ENCODE results near the gene SPAG5. TPM values are rescaled to one million over a fixed set of nuclear protein-coding genes. Genes with fewer than 3 reads are reported as not detected.

The SPAG5 gene
- total and polyA plus RNA-seq, 2 experiments from 2014 or later: 99.6 to 104 TPM

- H3K4me1 ChIP-seq (ENCODE audit: insufficient read depth): no peaks in the 10 kb centered on the region
- Mint-ChIP-seq H3K4me1 (no peaks in the 10 kb centered on the region), H3K27ac (no peak overlapping the region), H3K9me3 (no peaks in the 10 kb centered on the region), H3K27me3 (ENCODE audit: insufficient read depth, low read depth, poor library complexity) (peaks cover 2% of the 10 kb centered on the region), H3K4me3 (no peak overlapping the region), H3K36me3 (ENCODE audit: low read depth) (peaks cover 96% of the 10 kb centered on the region)
- no peak overlapping the region for H3K4me3 ChIP-seq
- no peak overlapping the region for H3K27ac ChIP-seq (ENCODE audit: low read depth)
- no peaks in the 10 kb centered on the region for H3K27me3 ChIP-seq (ENCODE audit: insufficient read depth)
- no peaks in the 10 kb centered on the region for H3K79me2 ChIP-seq (replicated peaks; ENCODE audit: insufficient read depth)
- ATAC-seq (no peak), DNase-seq (ENCODE audit: low spot score) (no peak)
- H2AFZ ChIP-seq: no peak overlapping the region
- H3K9me2 ChIP-seq (ENCODE audit: insufficient read depth): no peaks in the 10 kb centered on the region
- TF ChIP-seq ZNF462 (CRISPR knock-in tag; IDR thresholded peaks at IDR 0.05): no peak
- no peak for TF ChIP-seq STAT1 (IDR thresholded peaks at IDR 0.05; ENCODE audit: unreplicated experiment)
- TF ChIP-seq ZNF331 (CRISPR knock-in tag; IDR thresholded peaks at IDR 0.05; ENCODE audit: low read depth): no peak
- TF ChIP-seq CTCF (conservative IDR thresholded peaks at IDR 0.05; ENCODE audit: low read depth in 2 of 2): no peak
- no peak for TF ChIP-seq EZH2 (IDR thresholded peaks at IDR 0.05; ENCODE audit: low read depth, unreplicated experiment)
- no peak for TF ChIP-seq REST (IDR thresholded peaks at IDR 0.05; ENCODE audit: unreplicated experiment)
- TF ChIP-seq ETS1 (IDR thresholded peaks at IDR 0.05): no peak
- TF ChIP-seq POLR2AphosphoS5 (IDR thresholded peaks at IDR 0.05; ENCODE audit: low read depth): no peak
- TF ChIP-seq JUNB (IDR thresholded peaks at IDR 0.05; ENCODE audit: unreplicated experiment): no peak
- no peak for TF ChIP-seq EZH2phosphoT487 (IDR thresholded peaks at IDR 0.05; ENCODE audit: unreplicated experiment)
- no peak for TF ChIP-seq CREB1 (CRISPR knock-in tag; IDR thresholded peaks at IDR 0.05; ENCODE audit: low read depth)
- TF ChIP-seq NANOG (IDR thresholded peaks at IDR 0.05; ENCODE audit: borderline replicate concordance): no peak
- TF ChIP-seq ZNF114 (CRISPR knock-in tag; IDR thresholded peaks at IDR 0.05): no peak
- H3K36me3 ChIP-seq (ENCODE audit: insufficient read depth): peaks cover 87% of the 10 kb centered on the region
- peaks cover 8% of the 10 kb centered on the region for H3F3A ChIP-seq (replicated peaks; ENCODE audit: low read depth)
- peaks cover 44% of the 10 kb centered on the region for H4K20me1 ChIP-seq (replicated peaks; ENCODE audit: insufficient read depth)
- H3K4me2 ChIP-seq: no peak overlapping the region
Measured at GRCh38 chr17:28618464-28618863, 19.6 kb upstream of the SPAG5 start.

Measured in GM23338 (cell line).